Activated gamma-delta T cell treated with Interleukin-2 at 50 U/mL for 16 hours (primary cell): ENCODE results near the gene CEP72.

Experiments used
- DNase-seq: peaks from one replicate; pipeline ENCODE4 v3.0.0-alpha.2; 2020

The CEP72 gene

GRCh38 chr5:639584-640213 lies 27.6 kb downstream of the CEP72 start:
- DNase-seq: no peak

- DNase-seq: no peak
These were observed 28.6 kb downstream of the CEP72 start for GRCh38 chr5:640461-641330.

GRCh38 chr5:641331-641765 lies 29.2 kb downstream of the CEP72 start:
- no peak for DNase-seq

GRCh38 chr5:642481-642880 lies 30.3 kb downstream of the CEP72 start:
- DNase-seq: no peak

GRCh38 chr5:643351-643801 lies 31.2 kb downstream of the CEP72 start:
- no peak for DNase-seq

- no peak for DNase-seq
These were observed 31.7 kb downstream of the CEP72 start for GRCh38 chr5:643811-644271.

GRCh38 chr5:644509-644908 lies 32.4 kb downstream of the CEP72 start:
- DNase-seq: no peak

- no peak for DNase-seq
These were observed 32.8 kb downstream of the CEP72 start for GRCh38 chr5:644971-645370.

- DNase-seq: no peak
These were observed 33.3 kb downstream of the CEP72 start for GRCh38 chr5:645421-645820.

GRCh38 chr5:646396-647201 lies 34.5 kb downstream of the CEP72 start:
- no peak for DNase-seq

- DNase-seq: no peak
These were observed 35.2 kb downstream of the CEP72 start for GRCh38 chr5:647311-647710.

- no peak for DNase-seq
These were observed 35.6 kb downstream of the CEP72 start for GRCh38 chr5:647727-648126.

GRCh38 chr5:651296-652022 lies 39.3 kb downstream of the CEP72 start:
- DNase-seq: no peak

GRCh38 chr5:652023-652515 lies 39.9 kb downstream of the CEP72 start:
- DNase-seq: no peak

GRCh38 chr5:652773-653350 lies 40.7 kb downstream of the CEP72 start:
- no peak for DNase-seq

GRCh38 chr5:654071-654778 lies 42.1 kb downstream of the CEP72 start:
- DNase-seq: no peak

GRCh38 chr5:655406-655805 lies 43.3 kb downstream of the CEP72 start:
- DNase-seq: no peak

- no peak for DNase-seq
These were observed 45.4 kb downstream of the CEP72 start for GRCh38 chr5:657570-657969.

- no peak for DNase-seq
These were observed 46.0 kb downstream of the CEP72 start for GRCh38 chr5:658103-658502.

GRCh38 chr5:659496-660263 lies 47.5 kb downstream of the CEP72 start:
- DNase-seq: no peak
